ENCODE measurements around the gene MYO18A.
"Not testable (repeated sequence)": the region's sequence is repeated elsewhere in the genome, so short reads cannot be mapped to it uniquely, and the experiment has no call there.

The MYO18A gene

GRCh38 chr17:29196769-29197515 lies 16.7 kb upstream of the MYO18A start:
- DNase-seq (ENCODE audit: low read depth, low spot score): no peak

DNA sequence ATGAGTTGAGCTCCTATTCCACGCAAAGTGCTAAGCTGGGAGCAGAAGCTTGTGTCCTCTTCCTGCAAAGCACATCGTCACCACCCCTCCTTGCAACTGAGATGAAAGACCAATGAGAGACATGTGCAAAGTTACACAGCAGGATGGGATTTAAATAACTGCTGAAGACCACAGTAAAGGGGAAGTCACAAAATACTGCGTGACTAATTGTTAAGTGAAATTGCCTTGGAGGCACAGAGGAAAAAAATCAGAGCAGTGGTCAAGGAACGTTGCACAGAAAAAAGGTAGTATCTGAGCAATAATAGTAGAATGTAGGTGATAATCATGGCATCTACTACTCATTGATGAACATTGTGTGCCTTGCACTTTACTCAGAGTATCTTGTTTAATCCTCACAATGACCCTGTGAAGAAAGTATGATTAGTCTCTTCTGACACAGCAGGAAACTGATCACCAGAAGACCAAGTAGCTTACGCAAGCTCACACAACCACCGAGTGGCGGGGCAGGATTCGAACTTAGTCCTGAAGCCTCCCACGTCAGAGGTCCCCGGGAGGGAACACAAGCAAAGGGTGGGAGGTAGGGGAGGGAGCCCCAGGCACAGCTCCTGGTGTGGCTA lies 15.4 kb upstream of the MYO18A start:
- DNase-seq (ENCODE audit: low read depth, low spot score): no peak

GRCh38 chr17:29194669-29195068 lies 14.5 kb upstream of the MYO18A start:
- no peak for DNase-seq (ENCODE audit: low read depth, low spot score)

DNA sequence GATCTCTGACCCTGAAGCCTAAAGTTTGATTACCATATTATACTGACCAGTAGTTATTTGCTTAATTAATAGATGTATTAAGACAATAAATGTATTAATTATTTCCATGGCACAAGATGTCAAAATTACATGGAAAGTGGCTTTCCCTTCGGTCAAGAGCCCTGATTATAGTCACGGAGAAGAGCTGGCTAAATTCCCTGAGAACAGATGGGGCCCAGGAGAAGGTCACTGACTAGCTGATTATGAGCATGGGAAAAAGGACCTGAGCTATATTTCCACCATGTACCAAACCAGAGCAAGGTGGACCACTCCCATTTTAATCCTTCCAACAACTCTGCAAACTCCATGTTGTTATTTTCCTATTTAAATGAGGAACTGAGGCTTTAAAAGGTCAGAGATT lies 12.9 kb upstream of the MYO18A start:
- DNase-seq (ENCODE audit: low read depth, low spot score): no peak

DNA sequence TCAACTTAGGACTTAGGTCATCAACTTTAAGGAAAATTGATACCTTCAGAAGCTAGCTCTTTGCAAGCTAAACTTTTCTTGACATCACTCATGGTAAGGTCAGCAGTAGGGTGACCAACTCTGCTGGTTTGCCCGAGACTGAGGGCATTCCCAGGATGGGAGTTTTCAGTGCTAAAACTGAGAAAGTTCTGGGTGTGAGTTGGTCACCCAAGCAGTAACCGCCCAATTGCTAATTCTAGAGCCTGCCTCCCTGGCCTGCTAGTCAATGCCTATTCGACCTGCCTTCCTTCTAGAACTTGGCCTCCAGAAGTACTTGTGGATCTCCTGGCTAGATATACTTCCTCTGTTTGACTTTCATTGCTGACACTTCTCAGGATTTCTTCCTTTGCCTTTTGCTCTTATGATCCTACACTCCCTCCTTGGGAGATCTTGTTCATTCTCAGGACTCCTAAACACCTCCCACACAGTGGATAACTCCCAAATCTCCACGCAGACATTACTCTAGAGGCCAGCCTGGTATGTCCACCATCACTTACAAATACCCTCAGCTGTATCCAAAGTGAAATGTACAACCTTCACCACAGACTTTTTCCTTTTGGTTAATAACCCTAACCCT lies 10.5 kb upstream of the MYO18A start:
- no peak for DNase-seq (ENCODE audit: low read depth, low spot score)

GRCh38 chr17:29190039-29190438 lies 9.8 kb upstream of the MYO18A start:
- DNase-seq (ENCODE audit: low read depth, low spot score): no peak

- no peak for DNase-seq (ENCODE audit: low read depth, low spot score)
Measured at GRCh38 chr17:29189355-29189754, 9.2 kb upstream of the MYO18A start.

DNA sequence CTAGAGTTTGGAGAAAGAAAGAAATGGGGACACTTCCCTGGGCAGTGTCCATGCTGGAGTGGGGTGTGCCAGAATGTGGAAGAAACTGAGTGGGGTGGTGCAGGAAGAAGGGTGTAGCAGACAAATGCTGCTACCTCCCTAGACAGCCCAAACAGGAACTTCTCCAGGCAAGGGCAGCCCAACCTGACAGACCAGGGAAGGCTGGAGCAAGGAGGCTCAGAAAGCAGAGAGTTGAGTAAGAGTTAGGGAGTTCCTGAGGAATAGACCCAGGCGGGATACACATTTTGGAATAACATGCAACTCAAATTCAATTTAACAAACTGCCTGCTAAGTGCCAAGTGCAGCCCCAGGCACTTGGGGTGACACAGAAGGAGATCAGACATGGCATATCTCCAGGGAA lies 1.0 kb upstream of the MYO18A start:
- DNase-seq (ENCODE audit: low read depth, low spot score): no peak

- DNase-seq (ENCODE audit: low read depth, low spot score): no peak
Measured at GRCh38 chr17:29180788-29181160, 576 bp upstream of the MYO18A start.

- DNase-seq (ENCODE audit: low read depth, low spot score): no peak
Measured at GRCh38 chr17:29179232-29180033, 765 bp downstream of the MYO18A start.

DNA sequence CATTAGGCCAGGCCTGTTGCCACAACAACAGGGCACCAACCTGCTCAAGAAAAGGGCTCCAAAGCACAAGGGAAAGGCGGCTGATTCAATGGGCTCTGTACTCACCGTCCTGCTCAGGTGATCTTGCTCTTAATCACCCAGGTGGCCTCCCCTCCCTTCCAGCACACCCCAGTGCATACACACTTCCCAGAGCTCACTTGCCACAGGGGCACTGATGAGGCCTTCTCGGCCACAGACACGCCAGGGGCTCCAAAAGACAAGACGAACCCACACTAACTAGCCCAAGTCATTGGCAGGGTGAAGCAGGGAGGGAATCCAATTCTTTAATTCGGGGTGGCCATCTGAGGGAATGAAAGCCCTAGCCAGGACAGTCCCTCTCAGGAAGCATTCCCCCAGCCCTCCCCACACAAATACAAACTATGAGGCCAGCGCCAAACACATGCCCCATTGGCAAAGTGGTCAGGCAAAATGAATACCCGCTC lies 1.4 kb downstream of the MYO18A start:
- DNase-seq (ENCODE audit: low read depth, low spot score): no peak

DNA sequence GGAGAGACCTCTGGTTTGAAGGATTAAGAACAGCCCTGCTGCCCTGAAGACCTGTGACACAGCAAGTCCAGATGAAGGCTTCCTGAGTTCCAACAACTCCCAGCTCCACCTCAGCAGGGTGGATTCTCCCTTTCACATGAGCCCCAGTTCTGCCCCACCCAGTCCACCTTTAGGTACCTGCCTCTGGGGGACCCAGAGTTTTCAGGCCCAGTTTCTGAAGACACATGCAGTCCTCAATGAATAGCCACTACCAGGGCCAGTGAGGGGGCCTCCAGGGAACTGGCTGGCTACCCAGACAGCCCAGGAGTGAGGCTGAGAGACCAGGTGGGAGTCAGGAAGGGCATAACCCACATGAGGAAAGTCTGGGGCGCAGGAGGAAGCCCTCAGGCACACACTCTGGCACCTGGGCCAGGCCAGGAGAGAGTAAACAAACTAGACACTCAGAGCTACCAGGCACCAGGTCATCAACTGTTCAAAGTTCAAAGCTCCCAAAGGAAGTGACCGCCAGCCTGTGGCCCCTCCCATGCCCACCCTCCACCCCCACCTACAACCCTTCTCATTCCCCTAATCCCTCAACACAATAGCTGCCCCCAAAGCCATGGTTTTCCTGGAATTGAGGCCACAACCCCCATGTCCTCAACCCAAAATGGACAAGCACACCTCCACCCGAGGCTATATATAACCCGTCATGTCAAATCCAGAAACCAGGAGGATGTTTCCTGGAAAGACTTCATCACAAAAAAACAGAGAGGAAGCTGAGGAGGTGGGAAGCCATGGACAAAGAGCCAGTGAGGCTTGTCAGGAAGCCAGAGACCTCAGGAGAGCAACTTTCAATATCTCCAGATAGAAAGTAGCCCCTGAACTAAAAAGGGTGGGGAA lies 2.1 kb downstream of the MYO18A start:
- no peak for DNase-seq (ENCODE audit: low read depth, low spot score)

DNA sequence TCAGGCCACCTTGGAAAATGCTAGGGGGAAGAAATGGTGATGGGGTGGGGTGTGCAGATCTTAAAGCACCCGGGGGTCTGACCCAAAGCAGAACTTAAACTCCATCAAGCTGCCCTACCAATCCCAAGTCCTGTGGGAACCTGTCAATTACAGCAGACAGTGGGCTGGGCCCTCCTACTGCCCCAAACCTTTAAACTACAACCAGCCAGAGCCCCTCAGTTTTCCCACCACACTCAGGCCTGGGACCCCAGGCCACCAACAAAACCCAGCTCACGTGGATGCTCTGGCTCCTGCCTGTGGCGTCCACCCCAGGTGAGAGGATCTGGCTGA lies 2.7 kb downstream of the MYO18A start:
- no peak for DNase-seq (ENCODE audit: low read depth, low spot score)

- no peak for DNase-seq (ENCODE audit: low read depth, low spot score)
Measured at GRCh38 chr17:29176558-29177351, 3.4 kb downstream of the MYO18A start.

GRCh38 chr17:29175349-29175748 lies 4.8 kb downstream of the MYO18A start:
- DNase-seq (ENCODE audit: low read depth, low spot score): no peak

GRCh38 chr17:29172589-29172988 lies 7.6 kb downstream of the MYO18A start:
- no peak for DNase-seq (ENCODE audit: low read depth, low spot score)

- DNase-seq (ENCODE audit: low read depth, low spot score): no peak
Measured at GRCh38 chr17:29170682-29171081, 9.5 kb downstream of the MYO18A start.

DNA sequence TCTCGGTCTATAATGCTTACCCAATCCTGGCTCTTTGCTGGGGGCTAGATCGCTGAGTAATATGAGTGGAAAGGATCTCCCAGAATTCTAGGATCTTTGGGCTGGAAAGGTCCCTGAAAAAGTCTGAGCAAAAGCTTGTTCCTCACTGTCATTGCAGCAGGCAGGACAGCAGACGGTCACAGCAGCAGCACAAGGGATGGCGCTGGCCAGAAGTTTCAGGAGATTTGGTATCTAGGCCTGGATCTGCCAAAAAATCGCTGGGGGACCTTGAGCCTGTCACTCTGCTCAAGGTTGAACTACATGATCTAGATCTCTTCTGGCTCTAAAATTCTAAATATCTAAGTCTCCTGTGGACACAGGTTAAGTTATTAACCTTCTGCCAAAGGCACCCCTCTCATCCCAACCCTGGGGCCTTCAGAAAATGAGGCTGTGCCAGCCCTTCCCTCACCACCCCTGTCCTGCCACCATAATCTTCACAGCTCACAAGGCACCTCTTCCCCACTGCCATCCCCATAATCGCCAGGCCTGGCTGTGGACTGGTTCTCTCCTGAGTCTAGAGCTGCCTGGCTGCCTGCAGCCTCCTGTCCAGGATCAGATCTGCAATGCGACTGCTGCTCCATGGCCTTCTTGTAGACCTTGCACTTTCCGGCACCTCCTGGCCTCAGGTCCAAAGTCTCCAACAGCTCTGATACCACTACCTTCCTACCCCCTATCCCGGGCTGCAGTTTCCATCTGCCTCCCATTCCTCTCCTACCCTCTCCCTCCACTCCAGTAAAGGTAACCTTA lies 10.2 kb downstream of the MYO18A start:
- no peak for DNase-seq (ENCODE audit: low read depth, low spot score)

GRCh38 chr17:29168759-29169126 lies 11.5 kb downstream of the MYO18A start:
- not testable (repeated sequence) for DNase-seq (ENCODE audit: low read depth, low spot score)
